Measurements from ENCODE around the gene LRRC36.

LRRC36 gene

GRCh38 chr16:67421030-67421429 lies 94.4 kb downstream of the LRRC36 start:
- H3K4me3 ChIP-seq (ENCODE audit: low read length) = no peak overlapping the region
- no peak for TF ChIP-seq ZNF274 (IDR thresholded peaks at IDR 0.05; ENCODE audit: low read depth, low read length)

GRCh38 chr16:67423015-67423414 lies 96.4 kb downstream of the LRRC36 start:
- no peak for TF ChIP-seq ZNF274 (IDR thresholded peaks at IDR 0.05; ENCODE audit: low read depth, low read length)

GRCh38 chr16:67423611-67424260 lies 97.1 kb downstream of the LRRC36 start:
- TF ChIP-seq ZNF274 (IDR thresholded peaks at IDR 0.05; ENCODE audit: low read depth, low read length) = no peak
- no peak overlapping the region for H3K4me3 ChIP-seq (ENCODE audit: low read length)

More at GRCh38 chr16:67423015-67423414, 96.4 kb downstream of the LRRC36 start:
- no peak overlapping the region for H3K4me3 ChIP-seq (ENCODE audit: low read length)

- H3K4me3 ChIP-seq (ENCODE audit: low read length) = no peak overlapping the region
Measured at GRCh38 chr16:67424261-67424615, 97.6 kb downstream of the LRRC36 start.

GRCh38 chr16:67425061-67425460 lies 98.4 kb downstream of the LRRC36 start:
- H3K4me3 ChIP-seq (ENCODE audit: low read length) = no peak overlapping the region
- TF ChIP-seq ZNF274 (IDR thresholded peaks at IDR 0.05; ENCODE audit: low read depth, low read length) = no peak

More at GRCh38 chr16:67424261-67424615, 97.6 kb downstream of the LRRC36 start:
- no peak for TF ChIP-seq ZNF274 (IDR thresholded peaks at IDR 0.05; ENCODE audit: low read depth, low read length)

GRCh38 chr16:67425580-67425979 lies 99.0 kb downstream of the LRRC36 start:
- TF ChIP-seq ZNF274 (IDR thresholded peaks at IDR 0.05; ENCODE audit: low read depth, low read length) = no peak
- no peak overlapping the region for H3K4me3 ChIP-seq (ENCODE audit: low read length)

GRCh38 chr16:67426022-67426421 lies 99.4 kb downstream of the LRRC36 start:
- no peak overlapping the region for H3K4me3 ChIP-seq (ENCODE audit: low read length)
- TF ChIP-seq ZNF274 (IDR thresholded peaks at IDR 0.05; ENCODE audit: low read depth, low read length) = no peak

GRCh38 chr16:67426950-67427349 lies 100.3 kb downstream of the LRRC36 start:
- no peak for TF ChIP-seq ZNF274 (IDR thresholded peaks at IDR 0.05; ENCODE audit: low read depth, low read length)

GRCh38 chr16:67428146-67428731 lies 101.6 kb downstream of the LRRC36 start:
- no peak for TF ChIP-seq ZNF274 (IDR thresholded peaks at IDR 0.05; ENCODE audit: low read depth, low read length)
- no peak overlapping the region for H3K4me3 ChIP-seq (ENCODE audit: low read length)

More at GRCh38 chr16:67426950-67427349, 100.3 kb downstream of the LRRC36 start:
- H3K4me3 ChIP-seq (ENCODE audit: low read length) = no peak overlapping the region

GRCh38 chr16:67429053-67429798 lies 102.6 kb downstream of the LRRC36 start:
- H3K4me3 ChIP-seq (ENCODE audit: low read length) = no peak overlapping the region
- no peak for TF ChIP-seq ZNF274 (IDR thresholded peaks at IDR 0.05; ENCODE audit: low read depth, low read length)

GRCh38 chr16:67429799-67430503 lies 103.3 kb downstream of the LRRC36 start:
- no peak overlapping the region for H3K4me3 ChIP-seq (ENCODE audit: low read length)
- TF ChIP-seq ZNF274 (IDR thresholded peaks at IDR 0.05; ENCODE audit: low read depth, low read length) = no peak

- no peak for TF ChIP-seq ZNF274 (IDR thresholded peaks at IDR 0.05; ENCODE audit: low read depth, low read length)
- H3K4me3 ChIP-seq (ENCODE audit: low read length) = no peak overlapping the region
Measured at GRCh38 chr16:67430504-67430976, 103.9 kb downstream of the LRRC36 start.

- TF ChIP-seq ZNF274 (IDR thresholded peaks at IDR 0.05; ENCODE audit: low read depth, low read length) = no peak
- H3K4me3 ChIP-seq (ENCODE audit: low read length) = no peak within 1 kb of the TSS
Measured at GRCh38 chr16:67430977-67431774, 104.6 kb downstream of the LRRC36 start, which contains the start of gene HSD11B2. HSD11B2 (plus strand) TSS chr16:67431121; CDS start chr16:67431249, 128 bp downstream.

All from GM08714 (cell line).